Daoy (cell line): ENCODE measurements around the gene DACT3. TPM values are rescaled to one million over a fixed set of nuclear protein-coding genes. Genes with fewer than 3 reads are reported as not detected.

ENCODE experiments used
- DNase-seq: peaks from one replicate; pipeline ENCODE4 v3.0.0-alpha.2; 2015; ENCODE audit warnings: low read depth
- total RNA-seq: library from RNA; depleted of rRNA; stranded (reverse); fragments of >200 nt; shearing (Covaris generic); gene quantifications from 2 replicates; pipeline ENCODE4 v1.2.3, GENCODE V29; 2014

DACT3 gene
- total RNA-seq, 1 experiment from 2014 or later: 0.91 TPM

- DNase-seq: no peak
Observed at GRCh38 chr19:46668662-46669061, 7.7 kb upstream of the DACT3 start.

- DNase-seq: no peak
Observed at GRCh38 chr19:46665072-46665471, 4.1 kb upstream of the DACT3 start.

- DNase-seq: peak; percentile 91
Observed at GRCh38 chr19:46661735-46662592, 982 bp upstream of the DACT3 start.

GRCh38 chr19:46660551-46661019, 397 bp downstream of the DACT3 start:
- DNase-seq: no peak

GRCh38 chr19:46660008-46660517, 919 bp downstream of the DACT3 start:
- peak; percentile 24 for DNase-seq

- peak; percentile 32 for DNase-seq
Observed at GRCh38 chr19:46659151-46660007, 1.6 kb downstream of the DACT3 start.

- no peak for DNase-seq
Observed at GRCh38 chr19:46656541-46656940, 4.4 kb downstream of the DACT3 start.

- DNase-seq: no peak
Observed at GRCh38 chr19:46654621-46655152, 6.3 kb downstream of the DACT3 start.

- DNase-seq: no peak
Observed at GRCh38 chr19:46650445-46650844, 10.5 kb downstream of the DACT3 start.

- no peak for DNase-seq
Observed at GRCh38 chr19:46648961-46649960, 11.7 kb downstream of the DACT3 start.

GRCh38 chr19:46648060-46648960, 12.7 kb downstream of the DACT3 start:
- DNase-seq: no peak

GRCh38 chr19:46646402-46646801, 14.6 kb downstream of the DACT3 start:
- DNase-seq: no peak

GRCh38 chr19:46644720-46645119, 16.3 kb downstream of the DACT3 start:
- no peak for DNase-seq

GRCh38 chr19:46640656-46641055, 20.3 kb downstream of the DACT3 start:
- DNase-seq: no peak

GRCh38 chr19:46639358-46640182, 21.4 kb downstream of the DACT3 start:
- peak; percentile 70 for DNase-seq

GRCh38 chr19:46637224-46637623, 23.8 kb downstream of the DACT3 start:
- DNase-seq: no peak

- DNase-seq: no peak
Observed at GRCh38 chr19:46635920-46636761, 24.8 kb downstream of the DACT3 start, which contains the start of gene GNG8. Gene GNG8, minus strand, starts transcription at chr19:46636202. Its CDS starts 1,520 bp downstream, at chr19:46634682.
